OCI-LY1 (cell line): ENCODE data around the gene SIVA1.

Experiments
- H2AFZ ChIP-seq: fragments of 200-600 bp; sonication (generic), shearing (Covaris generic); 2 replicates; pipeline ENCODE4 v1.6.0; 2014; ENCODE audit warnings: antibody characterized with exemption, mild to moderate bottlenecking, low read length
- H3F3A ChIP-seq: fragments of 200-600 bp; sonication (generic), shearing (Covaris generic); 2 replicates; pipeline ENCODE4 v1.6.0; 2014; ENCODE audit warnings: mild to moderate bottlenecking, antibody characterized with exemption, low read length, moderate library complexity; ENCODE audit not compliant: insufficient read depth
- H3K27ac ChIP-seq: fragments of 200-600 bp; sonication (generic); 2 replicates; pipeline ENCODE4 v1.5.1; 2014; ENCODE audit warnings: low read length, mixed run types, mild to moderate bottlenecking, low read depth; ENCODE audit not compliant: poor library complexity, severe bottlenecking
- H3K27me3 ChIP-seq: fragments of 200-600 bp; sonication (generic); 2 replicates; pipeline ENCODE4 v1.6.0; 2014; ENCODE audit warnings: antibody characterized with exemption, mild to moderate bottlenecking, low read length, moderate library complexity; ENCODE audit not compliant: insufficient read depth
- H3K36me3 ChIP-seq: fragments of 200-600 bp; sonication (generic); 2 replicates; pipeline ENCODE4 v1.6.1; 2014; ENCODE audit warnings: mild to moderate bottlenecking, antibody characterized with exemption, low read length, moderate library complexity, mixed read lengths; ENCODE audit not compliant: insufficient read depth
- H3K4me1 ChIP-seq: fragments of 200-600 bp; sonication (generic); 2 replicates; pipeline ENCODE4 v1.5.1; 2014; ENCODE audit warnings: mild to moderate bottlenecking, low read length, moderate library complexity; ENCODE audit not compliant: insufficient read depth, severe bottlenecking
- H3K4me2 ChIP-seq: fragments of 200-600 bp; sonication (generic), shearing (Covaris generic); 2 replicates; pipeline ENCODE4 v1.6.1; 2014; ENCODE audit warnings: low read length
- H3K4me3 ChIP-seq: fragments of 200-600 bp; sonication (generic); 2 replicates; pipeline ENCODE4 v1.5.1; 2014; ENCODE audit warnings: low read length, low read depth, mild to moderate bottlenecking, mixed read lengths; ENCODE audit not compliant: poor library complexity, severe bottlenecking
- H3K79me2 ChIP-seq: fragments of 200-600 bp; shearing (Covaris generic); 2 replicates; pipeline ENCODE4 v1.6.1; 2016; ENCODE audit warnings: mixed run types, low read length, mixed read lengths; ENCODE audit not compliant: insufficient read depth
- H3K9ac ChIP-seq: fragments of 200-600 bp; sonication (generic), shearing (Covaris generic); 2 replicates; pipeline ENCODE4 v1.6.1; 2014; ENCODE audit warnings: mild to moderate bottlenecking, low read length, mixed read lengths
- H3K9me2 ChIP-seq: fragments of 200-600 bp; sonication (generic), shearing (Covaris generic); 2 replicates; pipeline ENCODE4 v1.6.1; 2014; ENCODE audit warnings: low read depth, mild to moderate bottlenecking, low read length, mixed read lengths
- H3K9me3 ChIP-seq: fragments of 200-600 bp; shearing (Covaris generic); 2 replicates; pipeline ENCODE4 v1.6.1; 2014; ENCODE audit warnings: low read length, mixed read lengths
- H4K20me1 ChIP-seq: fragments of 200-600 bp; sonication (generic), shearing (Covaris generic); 2 replicates; pipeline ENCODE4 v1.6.0; 2016; ENCODE audit warnings: mild to moderate bottlenecking, low read length; ENCODE audit not compliant: insufficient read depth
- EZH2 ChIP-seq: fragments of 200-600 bp; sonication (generic), shearing (Covaris generic); IDR thresholded peaks from 2 replicates; pipeline ENCODE4 v1.8.0; 2017; ENCODE audit warnings: borderline replicate concordance, mixed run types, mild to moderate bottlenecking, antibody characterized with exemption, low read length, moderate library complexity, mixed read lengths
- TF ChIP-seq, protein P1 (sequence below): fragments of 200-600 bp; sonication (generic), shearing (Covaris generic); IDR thresholded peaks from 2 replicates; pipeline ENCODE4 v1.5.1; 2017; ENCODE audit warnings: mild to moderate bottlenecking, antibody characterized with exemption, low read length, moderate library complexity, mixed read lengths

The SIVA1 gene, protein sequence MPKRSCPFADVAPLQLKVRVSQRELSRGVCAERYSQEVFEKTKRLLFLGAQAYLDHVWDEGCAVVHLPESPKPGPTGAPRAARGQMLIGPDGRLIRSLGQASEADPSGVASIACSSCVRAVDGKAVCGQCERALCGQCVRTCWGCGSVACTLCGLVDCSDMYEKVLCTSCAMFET

DNA sequence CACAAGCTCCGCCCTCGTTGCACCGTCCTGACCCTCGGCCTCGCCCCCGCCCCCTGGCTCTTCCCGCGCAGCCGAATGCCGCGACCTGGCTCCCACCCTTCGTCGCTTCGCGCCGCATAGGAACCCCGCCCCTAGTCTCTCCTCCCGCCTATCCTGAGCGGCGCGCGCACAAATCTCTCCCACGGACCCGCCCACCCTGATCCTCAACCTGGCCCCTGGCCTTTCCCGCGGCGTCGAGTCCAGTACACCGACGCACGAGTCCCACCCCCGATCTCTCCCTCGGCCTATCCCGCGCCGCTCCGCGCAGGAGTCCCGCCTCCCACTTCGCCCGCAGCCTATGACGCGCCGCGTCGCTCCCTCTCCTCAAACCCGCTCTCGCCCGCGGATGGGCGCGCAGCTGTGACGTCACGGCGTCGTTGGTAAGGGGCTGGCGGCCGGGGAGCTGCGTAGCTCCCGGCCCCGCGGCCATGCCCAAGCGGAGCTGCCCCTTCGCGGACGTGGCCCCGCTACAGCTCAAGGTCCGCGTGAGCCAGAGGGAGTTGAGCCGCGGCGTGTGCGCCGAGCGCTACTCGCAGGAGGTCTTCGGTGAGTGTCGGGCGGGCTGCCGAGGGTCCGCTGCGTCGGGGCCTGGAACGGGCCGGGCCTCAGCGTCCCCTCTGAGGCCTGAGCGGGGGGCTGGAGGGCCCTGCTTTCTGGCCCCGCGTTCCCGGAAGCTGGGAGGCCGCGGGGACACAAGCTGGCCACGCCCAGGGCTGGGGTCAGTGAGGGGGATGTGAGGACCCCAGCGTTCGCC, at the start of gene SIVA1:
TSS of gene SIVA1 (plus strand) at position 413 of the 793 bp plus-strand sequence. CDS start at position 468, 55 bp downstream.
- Histone ChIP-seq H3K27me3 (peaks cover 6% of the 10 kb centered on the region; the same call in 1 of the 2 replicates), H3K9me2 (no peaks in the 10 kb centered on the region), H3K9ac (peak within 1 kb of the TSS; percentile 96), H3K27ac (peak within 1 kb of the TSS; percentile 83), H3K4me1 (peaks cover 46% of the 10 kb centered on the region), H3K4me3 (peak within 1 kb of the TSS; percentile 87), H3K4me2 (peak within 1 kb of the TSS; percentile 81), H3K79me2 (peaks cover 21% of the 10 kb centered on the region), H2AFZ (peak within 1 kb of the TSS; percentile 60; the same call in 1 of the 2 replicates), H3F3A (no peaks in the 10 kb centered on the region), H3K9me3 (peaks cover 7% of the 10 kb centered on the region; the same call in 1 of the 2 replicates), H4K20me1 (no peaks in the 10 kb centered on the region), H3K36me3 (peaks cover 30% of the 10 kb centered on the region)
- TF ChIP-seq, protein P1, sequence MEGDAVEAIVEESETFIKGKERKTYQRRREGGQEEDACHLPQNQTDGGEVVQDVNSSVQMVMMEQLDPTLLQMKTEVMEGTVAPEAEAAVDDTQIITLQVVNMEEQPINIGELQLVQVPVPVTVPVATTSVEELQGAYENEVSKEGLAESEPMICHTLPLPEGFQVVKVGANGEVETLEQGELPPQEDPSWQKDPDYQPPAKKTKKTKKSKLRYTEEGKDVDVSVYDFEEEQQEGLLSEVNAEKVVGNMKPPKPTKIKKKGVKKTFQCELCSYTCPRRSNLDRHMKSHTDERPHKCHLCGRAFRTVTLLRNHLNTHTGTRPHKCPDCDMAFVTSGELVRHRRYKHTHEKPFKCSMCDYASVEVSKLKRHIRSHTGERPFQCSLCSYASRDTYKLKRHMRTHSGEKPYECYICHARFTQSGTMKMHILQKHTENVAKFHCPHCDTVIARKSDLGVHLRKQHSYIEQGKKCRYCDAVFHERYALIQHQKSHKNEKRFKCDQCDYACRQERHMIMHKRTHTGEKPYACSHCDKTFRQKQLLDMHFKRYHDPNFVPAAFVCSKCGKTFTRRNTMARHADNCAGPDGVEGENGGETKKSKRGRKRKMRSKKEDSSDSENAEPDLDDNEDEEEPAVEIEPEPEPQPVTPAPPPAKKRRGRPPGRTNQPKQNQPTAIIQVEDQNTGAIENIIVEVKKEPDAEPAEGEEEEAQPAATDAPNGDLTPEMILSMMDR, result no peak
- TF ChIP-seq EZH2, result no peak

DNA sequence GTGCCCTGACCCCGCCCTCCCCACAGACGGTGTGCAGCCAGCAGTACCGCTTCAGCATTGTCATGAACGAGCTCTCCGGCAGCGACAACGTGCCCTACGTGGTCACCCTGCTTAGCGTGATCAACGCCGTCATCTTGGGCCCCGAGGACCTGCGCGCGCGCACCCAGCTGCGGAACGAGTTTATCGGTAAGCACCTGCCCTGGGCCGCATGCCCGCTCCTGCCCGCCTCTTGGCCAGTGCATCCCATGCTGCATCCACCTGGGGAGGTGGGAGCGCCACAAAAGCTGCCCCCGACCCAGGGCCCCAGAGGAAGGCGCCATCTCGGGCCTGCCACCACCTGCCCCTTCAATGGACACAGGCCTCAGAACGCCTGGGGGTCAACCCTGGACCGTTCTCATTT, 49.7 kb upstream of the SIVA1 start:
- Histone ChIP-seq H3K79me2 (no peaks in the 10 kb centered on the region), H3K9ac (no peak overlapping the region), H3K4me1 (no peaks in the 10 kb centered on the region), H3K36me3 (no peaks in the 10 kb centered on the region), H3F3A (no peaks in the 10 kb centered on the region), H3K4me2 (no peak overlapping the region), H4K20me1 (no peaks in the 10 kb centered on the region), H3K9me3 (no peaks in the 10 kb centered on the region), H3K27me3 (no peaks in the 10 kb centered on the region; the same call in 1 of the 2 replicates), H3K27ac (no peak overlapping the region), H3K4me3 (no peak overlapping the region), H3K9me2 (no peaks in the 10 kb centered on the region), H2AFZ (no peak overlapping the region)
- TF ChIP-seq EZH2, result no peak
- TF ChIP-seq, protein P1, result no peak

DNA sequence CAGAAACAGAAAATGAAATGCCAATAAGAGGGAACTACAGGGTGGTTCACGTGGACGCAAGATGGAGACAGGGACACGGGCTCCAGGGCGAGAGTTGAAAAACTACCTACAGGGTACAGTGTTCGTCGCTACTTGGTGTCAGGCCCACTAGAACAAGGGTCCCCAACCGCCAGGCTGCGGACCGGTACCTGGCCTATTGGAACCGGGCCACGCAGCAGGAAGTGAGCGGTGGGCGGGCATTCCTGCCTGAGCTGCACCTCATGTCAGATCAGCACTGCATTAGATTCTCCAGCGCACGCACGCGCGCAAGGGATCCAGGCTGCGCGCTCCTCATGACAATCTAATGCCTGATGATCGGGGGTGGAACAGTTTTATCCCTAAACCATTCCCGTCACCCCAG, 48.7 kb upstream of the SIVA1 start:
- no peak overlapping the region for H3K4me3 ChIP-seq
- no peaks in the 10 kb centered on the region for H3K9me2 ChIP-seq
- no peak overlapping the region for H2AFZ ChIP-seq
- no peaks in the 10 kb centered on the region for H4K20me1 ChIP-seq
- no peak overlapping the region for H3K4me2 ChIP-seq
- no peaks in the 10 kb centered on the region for H3K36me3 ChIP-seq
- H3K4me1 ChIP-seq, result no peaks in the 10 kb centered on the region
- no peaks in the 10 kb centered on the region; the same call in 1 of the 2 replicates for H3K27me3 ChIP-seq
- H3K79me2 ChIP-seq, result no peaks in the 10 kb centered on the region
- H3K9me3 ChIP-seq, result no peaks in the 10 kb centered on the region
- TF ChIP-seq, protein P1, result no peak
- no peak for TF ChIP-seq EZH2
- H3F3A ChIP-seq, result no peaks in the 10 kb centered on the region
- H3K9ac ChIP-seq, result no peak overlapping the region
- H3K27ac ChIP-seq, result no peak overlapping the region
